ENCODE measurements around the gene PDE4B.

DNA sequence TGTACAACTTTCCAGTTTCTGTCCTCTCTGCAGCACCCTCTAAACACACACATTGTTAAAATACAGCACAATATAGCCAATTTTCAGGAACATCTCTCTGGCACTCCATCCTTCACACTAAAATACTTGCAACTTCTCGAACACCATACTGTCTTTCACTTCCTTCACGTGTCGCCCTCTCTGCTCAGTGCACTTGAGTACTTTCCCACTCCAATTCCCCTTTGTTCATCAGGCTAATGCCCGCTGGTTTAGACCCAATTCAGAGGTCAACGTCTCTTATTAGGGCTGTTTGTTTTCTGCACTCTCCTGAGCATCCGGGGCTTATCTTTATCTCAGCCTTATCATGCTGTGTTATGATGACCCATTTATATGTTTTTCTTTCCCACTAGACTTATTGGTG is 503.1 kb downstream of the PDE4B start:
- no peak for TF ChIP-seq EZH2 (IDR thresholded peaks at IDR 0.05; ENCODE audit: borderline replicate concordance, control insufficient read depth, low read depth, low read length)
- TF ChIP-seq RCOR1 (conservative IDR thresholded peaks at IDR 0.05; ENCODE audit: low read depth, low read length) = no peak
- TF ChIP-seq ZBTB33 (IDR thresholded peaks at IDR 0.05) = no peak
- TF ChIP-seq, protein P1, sequence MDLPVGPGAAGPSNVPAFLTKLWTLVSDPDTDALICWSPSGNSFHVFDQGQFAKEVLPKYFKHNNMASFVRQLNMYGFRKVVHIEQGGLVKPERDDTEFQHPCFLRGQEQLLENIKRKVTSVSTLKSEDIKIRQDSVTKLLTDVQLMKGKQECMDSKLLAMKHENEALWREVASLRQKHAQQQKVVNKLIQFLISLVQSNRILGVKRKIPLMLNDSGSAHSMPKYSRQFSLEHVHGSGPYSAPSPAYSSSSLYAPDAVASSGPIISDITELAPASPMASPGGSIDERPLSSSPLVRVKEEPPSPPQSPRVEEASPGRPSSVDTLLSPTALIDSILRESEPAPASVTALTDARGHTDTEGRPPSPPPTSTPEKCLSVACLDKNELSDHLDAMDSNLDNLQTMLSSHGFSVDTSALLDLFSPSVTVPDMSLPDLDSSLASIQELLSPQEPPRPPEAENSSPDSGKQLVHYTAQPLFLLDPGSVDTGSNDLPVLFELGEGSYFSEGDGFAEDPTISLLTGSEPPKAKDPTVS (IDR thresholded peaks at IDR 0.05; ENCODE audit: low read depth, low read length) = no peak
- no peak for TF ChIP-seq TCF12 (IDR thresholded peaks at IDR 0.05; ENCODE audit: low read depth, low read length)
- TF ChIP-seq, protein P2, sequence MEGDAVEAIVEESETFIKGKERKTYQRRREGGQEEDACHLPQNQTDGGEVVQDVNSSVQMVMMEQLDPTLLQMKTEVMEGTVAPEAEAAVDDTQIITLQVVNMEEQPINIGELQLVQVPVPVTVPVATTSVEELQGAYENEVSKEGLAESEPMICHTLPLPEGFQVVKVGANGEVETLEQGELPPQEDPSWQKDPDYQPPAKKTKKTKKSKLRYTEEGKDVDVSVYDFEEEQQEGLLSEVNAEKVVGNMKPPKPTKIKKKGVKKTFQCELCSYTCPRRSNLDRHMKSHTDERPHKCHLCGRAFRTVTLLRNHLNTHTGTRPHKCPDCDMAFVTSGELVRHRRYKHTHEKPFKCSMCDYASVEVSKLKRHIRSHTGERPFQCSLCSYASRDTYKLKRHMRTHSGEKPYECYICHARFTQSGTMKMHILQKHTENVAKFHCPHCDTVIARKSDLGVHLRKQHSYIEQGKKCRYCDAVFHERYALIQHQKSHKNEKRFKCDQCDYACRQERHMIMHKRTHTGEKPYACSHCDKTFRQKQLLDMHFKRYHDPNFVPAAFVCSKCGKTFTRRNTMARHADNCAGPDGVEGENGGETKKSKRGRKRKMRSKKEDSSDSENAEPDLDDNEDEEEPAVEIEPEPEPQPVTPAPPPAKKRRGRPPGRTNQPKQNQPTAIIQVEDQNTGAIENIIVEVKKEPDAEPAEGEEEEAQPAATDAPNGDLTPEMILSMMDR (IDR thresholded peaks at IDR 0.05 in 2 of 3, conservative IDR thresholded peaks at IDR 0.05 in 1 of 3; ENCODE audit: control insufficient read depth in 2 of 3, extremely low read depth in 1 of 3, insufficient read depth in 1 of 3, low read depth in 3 of 3, low read length in 3 of 3) = no peak
- no peak for TF ChIP-seq ZNF592 (IDR thresholded peaks at IDR 0.05)
- TF ChIP-seq YY1 (IDR thresholded peaks at IDR 0.05; ENCODE audit: low read depth, low read length) = no peak
- no peak for TF ChIP-seq POLR2AphosphoS5 (IDR thresholded peaks at IDR 0.05; ENCODE audit: low read length)
- TF ChIP-seq, protein P3, sequence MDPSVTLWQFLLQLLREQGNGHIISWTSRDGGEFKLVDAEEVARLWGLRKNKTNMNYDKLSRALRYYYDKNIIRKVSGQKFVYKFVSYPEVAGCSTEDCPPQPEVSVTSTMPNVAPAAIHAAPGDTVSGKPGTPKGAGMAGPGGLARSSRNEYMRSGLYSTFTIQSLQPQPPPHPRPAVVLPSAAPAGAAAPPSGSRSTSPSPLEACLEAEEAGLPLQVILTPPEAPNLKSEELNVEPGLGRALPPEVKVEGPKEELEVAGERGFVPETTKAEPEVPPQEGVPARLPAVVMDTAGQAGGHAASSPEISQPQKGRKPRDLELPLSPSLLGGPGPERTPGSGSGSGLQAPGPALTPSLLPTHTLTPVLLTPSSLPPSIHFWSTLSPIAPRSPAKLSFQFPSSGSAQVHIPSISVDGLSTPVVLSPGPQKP (IDR thresholded peaks at IDR 0.05; ENCODE audit: low read depth, low read length) = no peak

Measured in GM12878 (cell line).